ENCODE results near the gene GFRA1. TPM values are rescaled to one million over a fixed set of nuclear protein-coding genes. Genes with fewer than 3 reads are reported as not detected.

The GFRA1 gene
- total RNA-seq, 1 donor from 2014 or later, result 14.0 TPM

GRCh38 chr10:116155191-116155590 is 117.8 kb downstream of the GFRA1 start:
- Histone ChIP-seq H3K4me1 (peaks cover 9% of the 10 kb centered on the region), H3K36me3 (no peaks in the 10 kb centered on the region), H3K79me2 (ENCODE audit: low read depth) (no peaks in the 10 kb centered on the region), H3K4me2 (no peak overlapping the region), H4K20me1 (ENCODE audit: low read depth) (no peaks in the 10 kb centered on the region), H3K4me3 (no peak overlapping the region), H3K27me3 (no peaks in the 10 kb centered on the region), H3K9me3 (ENCODE audit: low read depth) (no peaks in the 10 kb centered on the region), H3K27ac (no peak overlapping the region), H3K9ac (no peak overlapping the region), H2AFZ (replicated peaks) (no peak overlapping the region), H3F3A (ENCODE audit: low read depth) (no peaks in the 10 kb centered on the region)
- peaks cover 7% of the 10 kb centered on the region for H3K9me3 Mint-ChIP-seq
- DNase-seq (ENCODE audit: low spot score), result no peak
- H3K27ac Mint-ChIP-seq, result no peak overlapping the region
- no peaks in the 10 kb centered on the region for H3K4me1 Mint-ChIP-seq
- no peaks in the 10 kb centered on the region for H3K36me3 Mint-ChIP-seq
- peaks cover 2% of the 10 kb centered on the region for H3K27me3 Mint-ChIP-seq (ENCODE audit: insufficient read depth, low read depth)
- H3K4me3 Mint-ChIP-seq, result no peak overlapping the region
- TF ChIP-seq EZH2 (IDR thresholded peaks at IDR 0.05), result no peak
- no peak for TF ChIP-seq EZH2phosphoT487 (IDR thresholded peaks at IDR 0.05)
- TF ChIP-seq CTCF (IDR thresholded peaks at IDR 0.05), result no peak

GRCh38 chr10:116154651-116155050 is 118.4 kb downstream of the GFRA1 start:
- Histone ChIP-seq H3K4me2 (no peak overlapping the region), H3K27ac (no peak overlapping the region), H3K4me3 (no peak overlapping the region), H4K20me1 (ENCODE audit: low read depth) (no peaks in the 10 kb centered on the region), H2AFZ (replicated peaks) (no peak overlapping the region), H3K9me3 (ENCODE audit: low read depth) (no peaks in the 10 kb centered on the region), H3K4me1 (peaks cover 9% of the 10 kb centered on the region), H3F3A (ENCODE audit: low read depth) (no peaks in the 10 kb centered on the region), H3K9ac (no peak overlapping the region), H3K79me2 (ENCODE audit: low read depth) (no peaks in the 10 kb centered on the region), H3K27me3 (no peaks in the 10 kb centered on the region), H3K36me3 (no peaks in the 10 kb centered on the region)
- no peak overlapping the region for H3K4me3 Mint-ChIP-seq
- no peak overlapping the region for H3K27ac Mint-ChIP-seq
- H3K27me3 Mint-ChIP-seq (ENCODE audit: insufficient read depth, low read depth), result peaks cover 4% of the 10 kb centered on the region
- DNase-seq (ENCODE audit: low spot score), result no peak
- no peaks in the 10 kb centered on the region for H3K4me1 Mint-ChIP-seq
- TF ChIP-seq CTCF (IDR thresholded peaks at IDR 0.05), result no peak
- TF ChIP-seq EZH2 (IDR thresholded peaks at IDR 0.05), result no peak
- TF ChIP-seq EZH2phosphoT487 (IDR thresholded peaks at IDR 0.05), result no peak
- no peaks in the 10 kb centered on the region for H3K36me3 Mint-ChIP-seq
- peaks cover 7% of the 10 kb centered on the region for H3K9me3 Mint-ChIP-seq

GRCh38 chr10:116151076-116151475 is 121.9 kb downstream of the GFRA1 start:
- Histone ChIP-seq H3K4me2 (no peak overlapping the region), H2AFZ (replicated peaks) (no peak overlapping the region), H3K9me3 (ENCODE audit: low read depth) (no peaks in the 10 kb centered on the region), H3K36me3 (no peaks in the 10 kb centered on the region), H3F3A (ENCODE audit: low read depth) (no peaks in the 10 kb centered on the region), H3K79me2 (ENCODE audit: low read depth) (no peaks in the 10 kb centered on the region), H3K9ac (no peak overlapping the region), H3K4me1 (no peaks in the 10 kb centered on the region), H3K27me3 (no peaks in the 10 kb centered on the region), H4K20me1 (ENCODE audit: low read depth) (no peaks in the 10 kb centered on the region), H3K27ac (no peak overlapping the region), H3K4me3 (no peak overlapping the region)
- H3K27me3 Mint-ChIP-seq (ENCODE audit: insufficient read depth, low read depth), result peaks cover 6% of the 10 kb centered on the region
- DNase-seq (ENCODE audit: low spot score), result no peak
- no peaks in the 10 kb centered on the region for H3K36me3 Mint-ChIP-seq
- peaks cover 17% of the 10 kb centered on the region for H3K4me1 Mint-ChIP-seq
- H3K4me3 Mint-ChIP-seq, result no peak overlapping the region
- no peak overlapping the region for H3K27ac Mint-ChIP-seq
- H3K9me3 Mint-ChIP-seq, result peaks cover 4% of the 10 kb centered on the region
- TF ChIP-seq CTCF (IDR thresholded peaks at IDR 0.05), result no peak
- no peak for TF ChIP-seq EZH2phosphoT487 (IDR thresholded peaks at IDR 0.05)
- TF ChIP-seq EZH2 (IDR thresholded peaks at IDR 0.05), result no peak
